GM18511 (cell line): ENCODE results near the gene PTCH2.
"Not testable (repeated sequence)": the region's sequence is repeated elsewhere in the genome, so short reads cannot be mapped to it uniquely, and the experiment has no call there.

ENCODE experiments used
- ATAC-seq: cut with Tn5 transposase; IDR thresholded peaks from one replicate; pipeline ENCODE4 v1.9.1; 2021; ENCODE audit warnings: mild to moderate bottlenecking, moderate library complexity; ENCODE audit not compliant: unreplicated experiment

The PTCH2 gene

GRCh38 chr1:44805311-44806024, 37.6 kb downstream of the PTCH2 start:
- ATAC-seq, result no peak

- ATAC-seq, result no peak
Measured at GRCh38 chr1:44803312-44804095, 39.5 kb downstream of the PTCH2 start.

- no peak for ATAC-seq
Measured at GRCh38 chr1:44803062-44803311, 40.1 kb downstream of the PTCH2 start.

GRCh38 chr1:44802306-44803061, 40.6 kb downstream of the PTCH2 start:
- no peak for ATAC-seq

- no peak for ATAC-seq
Measured at GRCh38 chr1:44801491-44802305, 41.4 kb downstream of the PTCH2 start.

GRCh38 chr1:44799770-44800584, 43.1 kb downstream of the PTCH2 start, which contains the start of gene PLK3:
Gene PLK3, plus strand, starts transcription at chr1:44800377. Its CDS starts 87 bp downstream, at chr1:44800464.
- peak; percentile 89 for ATAC-seq

GRCh38 chr1:44798481-44799365, 44.3 kb downstream of the PTCH2 start:
- ATAC-seq, result no peak

GRCh38 chr1:44797886-44798285, 45.2 kb downstream of the PTCH2 start:
- not testable (repeated sequence) for ATAC-seq

- no peak for ATAC-seq
Measured at GRCh38 chr1:44792736-44793502, 50.1 kb downstream of the PTCH2 start.

- no peak for ATAC-seq
Measured at GRCh38 chr1:44790968-44791801, 51.9 kb downstream of the PTCH2 start.

- no peak for ATAC-seq
Measured at GRCh38 chr1:44788120-44788860, 54.8 kb downstream of the PTCH2 start, which contains the start of gene BEST4. Gene BEST4, minus strand, starts transcription at chr1:44788170. Its CDS starts 465 bp downstream, at chr1:44787705.

- no peak for ATAC-seq
Measured at GRCh38 chr1:44787506-44787905, 55.5 kb downstream of the PTCH2 start.

GRCh38 chr1:44786841-44787426, 56.1 kb downstream of the PTCH2 start:
- no peak for ATAC-seq

GRCh38 chr1:44786138-44786840, 56.8 kb downstream of the PTCH2 start:
- no peak for ATAC-seq

- no peak for ATAC-seq
Measured at GRCh38 chr1:44785501-44786137, 57.4 kb downstream of the PTCH2 start.
